ENCODE measurements around the gene COMMD7.
"Not testable (repeated sequence)": the region's sequence is repeated elsewhere in the genome, so short reads cannot be mapped to it uniquely, and the experiment has no call there.

Gene COMMD7

DNA sequence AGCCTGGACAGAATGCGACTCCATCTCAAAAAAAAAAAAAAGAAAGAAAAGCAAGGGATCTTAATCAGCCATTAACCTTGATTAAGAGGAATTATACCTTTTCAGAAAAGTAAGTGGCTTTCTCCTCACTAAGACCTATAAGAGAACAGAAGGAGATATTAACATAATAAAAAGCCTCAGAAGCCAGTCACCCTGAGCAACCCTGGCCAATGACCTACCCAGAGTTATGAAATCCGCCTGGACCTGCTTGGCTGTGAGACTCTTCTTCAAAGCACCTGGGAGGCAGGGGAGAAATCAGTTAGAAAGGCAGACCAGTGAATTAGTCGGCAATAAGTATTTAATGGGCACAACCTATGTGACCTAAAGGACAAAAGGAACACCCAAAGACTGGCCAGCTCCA lies 36.8 kb downstream of the COMMD7 start:
- Histone ChIP-seq H2BK5ac (ENCODE audit: low read length) (no peak overlapping the region), H3K4me2 (ENCODE audit: low read length) (no peak overlapping the region), H3K79me2 (ENCODE audit: control insufficient read depth, insufficient read depth, low read length) (no peaks in the 10 kb centered on the region), H3K9ac (ENCODE audit: low read length) (no peak overlapping the region), H2BK120ac (ENCODE audit: low read depth, low read length) (no peak overlapping the region), H3K27ac (ENCODE audit: low read depth, low read length) (no peak overlapping the region), H2BK15ac (replicated peaks; ENCODE audit: low read depth) (no peak overlapping the region), H3K56ac (ENCODE audit: low read length) (no peak overlapping the region), H4K8ac (ENCODE audit: low read depth, low read length) (no peak overlapping the region), H3K36me3 (ENCODE audit: control insufficient read depth, insufficient read depth, low read length) (peaks cover 4% of the 10 kb centered on the region), H3K4me1 (ENCODE audit: control insufficient read depth, low read depth, low read length) (peaks cover 3% of the 10 kb centered on the region), H3K4me3 (ENCODE audit: low read length) (no peak overlapping the region), H3K4ac (ENCODE audit: low read depth, low read length) (no peak overlapping the region), H4K5ac (ENCODE audit: low read length) (no peak overlapping the region), H2AK5ac (ENCODE audit: low read length) (no peak overlapping the region), H3K79me1 (ENCODE audit: low read length) (no peaks in the 10 kb centered on the region), H3K23ac (ENCODE audit: low read length) (no peak overlapping the region), H3K18ac (ENCODE audit: low read length) (no peak overlapping the region), H3K27me3 (ENCODE audit: insufficient read depth, low read length, poor library complexity) (no peaks in the 10 kb centered on the region)
- no CpG with 5 or more reads among the region's 3 CpGs for WGBS (ENCODE audit: extremely low coverage, insufficient coverage, low lambda C conversion rate)
- no peak for DNase-seq

DNA sequence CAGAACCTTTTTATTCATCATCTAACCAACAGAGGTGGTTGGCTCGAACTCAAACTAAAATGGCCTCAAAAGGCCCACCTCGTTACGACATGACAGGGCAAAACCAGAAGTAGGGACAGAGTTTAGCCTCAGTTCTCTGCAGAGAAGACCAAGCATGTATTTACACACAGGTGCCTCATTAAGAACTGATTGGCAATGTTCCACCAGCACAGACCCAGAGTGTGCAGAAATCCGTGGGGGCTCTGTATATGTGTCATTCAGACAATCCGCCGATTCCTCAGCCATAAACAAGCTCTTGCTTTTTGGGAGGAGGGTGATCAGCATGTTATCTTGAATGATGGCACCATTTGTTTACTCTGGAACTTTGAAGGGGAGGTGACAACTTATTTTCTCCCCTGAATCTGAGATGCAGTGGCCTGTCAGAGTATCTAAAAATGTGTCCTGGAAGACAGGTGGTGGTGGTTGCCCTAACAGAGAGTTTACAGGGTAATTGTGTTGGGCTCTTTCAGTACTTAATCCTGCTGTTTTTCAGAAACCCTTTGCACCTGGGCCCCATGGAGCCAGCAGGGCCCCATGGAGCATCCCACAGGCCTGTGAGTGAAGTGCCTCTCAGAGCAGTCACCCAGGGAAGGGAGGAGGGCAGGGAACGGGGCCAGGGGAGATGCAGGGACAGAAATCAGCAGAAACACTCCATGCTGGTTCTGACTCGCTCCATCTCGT lies 40.4 kb downstream of the COMMD7 start:
- no peak overlapping the region for H2AK5ac ChIP-seq (ENCODE audit: low read length)
- no peak for DNase-seq

DNA sequence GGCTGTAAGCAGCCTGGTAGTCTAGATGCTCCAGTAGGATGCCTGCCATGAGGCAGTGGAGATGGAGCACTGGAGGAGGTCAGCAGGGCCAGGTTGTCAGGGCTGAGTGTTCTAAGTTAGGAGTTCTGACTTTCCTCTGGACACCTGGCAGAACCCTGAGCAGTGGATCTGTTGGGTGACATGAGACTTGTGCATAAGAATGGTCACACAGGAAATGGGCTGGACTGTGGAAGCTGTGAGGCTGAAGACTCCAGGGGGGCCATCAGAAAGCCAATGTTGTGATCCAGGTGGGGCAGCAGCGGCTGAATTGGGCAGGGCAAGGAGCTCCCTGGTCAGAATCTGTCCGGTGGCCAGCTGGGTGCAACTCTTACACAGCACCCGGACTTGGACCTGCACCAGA lies 45.7 kb downstream of the COMMD7 start:
- H3K56ac ChIP-seq (ENCODE audit: low read length) = no peak overlapping the region
- H2BK15ac ChIP-seq (replicated peaks; ENCODE audit: low read depth) = no peak overlapping the region
- no peak overlapping the region for H2AK5ac ChIP-seq (ENCODE audit: low read length)
- H3K79me1 ChIP-seq (ENCODE audit: low read length) = no peaks in the 10 kb centered on the region
- no peaks in the 10 kb centered on the region for H3K79me2 ChIP-seq (ENCODE audit: control insufficient read depth, insufficient read depth, low read length)
- H4K5ac ChIP-seq (ENCODE audit: low read length) = no peak overlapping the region
- no peak for DNase-seq
- no peak overlapping the region for H2BK120ac ChIP-seq (ENCODE audit: low read depth, low read length)
- H3K4me2 ChIP-seq (ENCODE audit: low read length) = no peak overlapping the region
- H3K23ac ChIP-seq (ENCODE audit: low read length) = no peak overlapping the region
- no peaks in the 10 kb centered on the region for H3K4me1 ChIP-seq (ENCODE audit: control insufficient read depth, low read depth, low read length)
- no peak overlapping the region for H3K4me3 ChIP-seq (ENCODE audit: low read length)
- H3K36me3 ChIP-seq (ENCODE audit: control insufficient read depth, insufficient read depth, low read length) = no peaks in the 10 kb centered on the region
- WGBS (ENCODE audit: extremely low coverage, insufficient coverage, low lambda C conversion rate) = no CpG with 5 or more reads among the region's 3 CpGs
- no peak overlapping the region for H3K18ac ChIP-seq (ENCODE audit: low read length)
- H3K9ac ChIP-seq (ENCODE audit: low read length) = no peak overlapping the region
- no peaks in the 10 kb centered on the region for H3K27me3 ChIP-seq (ENCODE audit: insufficient read depth, low read length, poor library complexity)
- no peak overlapping the region for H4K8ac ChIP-seq (ENCODE audit: low read depth, low read length)
- H3K27ac ChIP-seq (ENCODE audit: low read depth, low read length) = no peak overlapping the region
- H3K4ac ChIP-seq (ENCODE audit: low read depth, low read length) = no peak overlapping the region
- no peak overlapping the region for H2BK5ac ChIP-seq (ENCODE audit: low read length)

More for the DNA sequence above, 40.4 kb downstream of the COMMD7 start:
- Histone ChIP-seq H4K8ac (ENCODE audit: low read depth, low read length) (no peak overlapping the region), H3K79me1 (ENCODE audit: low read length) (no peaks in the 10 kb centered on the region), H3K4me2 (ENCODE audit: low read length) (no peak overlapping the region), H3K56ac (ENCODE audit: low read length) (no peak overlapping the region), H3K79me2 (ENCODE audit: control insufficient read depth, insufficient read depth, low read length) (no peaks in the 10 kb centered on the region), H2BK5ac (ENCODE audit: low read length) (no peak overlapping the region), H4K5ac (ENCODE audit: low read length) (no peak overlapping the region), H3K4me1 (ENCODE audit: control insufficient read depth, low read depth, low read length) (no peaks in the 10 kb centered on the region), H2BK15ac (replicated peaks; ENCODE audit: low read depth) (no peak overlapping the region), H3K36me3 (ENCODE audit: control insufficient read depth, insufficient read depth, low read length) (peaks cover 4% of the 10 kb centered on the region), H3K27ac (ENCODE audit: low read depth, low read length) (no peak overlapping the region), H3K4me3 (ENCODE audit: low read length) (no peak overlapping the region), H2BK120ac (ENCODE audit: low read depth, low read length) (no peak overlapping the region), H3K23ac (ENCODE audit: low read length) (no peak overlapping the region), H3K9ac (ENCODE audit: low read length) (no peak overlapping the region), H3K27me3 (ENCODE audit: insufficient read depth, low read length, poor library complexity) (no peaks in the 10 kb centered on the region), H3K4ac (ENCODE audit: low read depth, low read length) (no peak overlapping the region), H3K18ac (ENCODE audit: low read length) (no peak overlapping the region)
- no CpG with 5 or more reads among the region's 9 CpGs for WGBS (ENCODE audit: extremely low coverage, insufficient coverage, low lambda C conversion rate)

DNA sequence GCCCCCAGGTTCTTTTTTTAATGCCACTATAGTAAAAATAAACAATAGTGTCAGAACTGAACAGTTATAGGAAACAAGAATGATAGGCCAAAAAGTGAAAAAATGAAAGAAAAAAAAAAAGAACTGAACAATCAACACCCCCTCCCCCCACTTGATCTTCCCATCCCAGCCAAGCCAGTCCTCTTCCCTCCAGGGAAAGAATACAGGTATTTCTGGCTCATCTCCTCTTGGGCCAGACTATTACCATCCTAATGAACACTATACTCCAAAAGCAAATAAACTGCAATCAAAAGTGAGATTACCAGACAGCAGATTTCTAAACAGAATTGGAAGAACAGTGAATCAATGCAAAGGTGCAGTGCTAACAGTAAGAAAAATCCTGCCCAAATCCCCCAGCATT lies 48.2 kb downstream of the COMMD7 start:
- Histone ChIP-seq H3K23ac (ENCODE audit: low read length) (no peak overlapping the region), H3K79me1 (ENCODE audit: low read length) (no peaks in the 10 kb centered on the region), H2BK15ac (replicated peaks; ENCODE audit: low read depth) (no peak overlapping the region), H2BK120ac (ENCODE audit: low read depth, low read length) (no peak overlapping the region), H3K56ac (ENCODE audit: low read length) (no peak overlapping the region), H3K4ac (ENCODE audit: low read depth, low read length) (no peak overlapping the region), H3K36me3 (ENCODE audit: control insufficient read depth, insufficient read depth, low read length) (no peaks in the 10 kb centered on the region), H4K5ac (ENCODE audit: low read length) (no peak overlapping the region), H3K27me3 (ENCODE audit: insufficient read depth, low read length, poor library complexity) (no peaks in the 10 kb centered on the region), H3K4me3 (ENCODE audit: low read length) (no peak overlapping the region), H2AK5ac (ENCODE audit: low read length) (no peak overlapping the region), H3K79me2 (ENCODE audit: control insufficient read depth, insufficient read depth, low read length) (no peaks in the 10 kb centered on the region), H4K8ac (ENCODE audit: low read depth, low read length) (no peak overlapping the region), H2BK5ac (ENCODE audit: low read length) (no peak overlapping the region), H3K9ac (ENCODE audit: low read length) (no peak overlapping the region), H3K18ac (ENCODE audit: low read length) (no peak overlapping the region), H3K27ac (ENCODE audit: low read depth, low read length) (no peak overlapping the region), H3K4me1 (ENCODE audit: control insufficient read depth, low read depth, low read length) (no peaks in the 10 kb centered on the region), H3K4me2 (ENCODE audit: low read length) (no peak overlapping the region)
- DNase-seq = no peak

DNA sequence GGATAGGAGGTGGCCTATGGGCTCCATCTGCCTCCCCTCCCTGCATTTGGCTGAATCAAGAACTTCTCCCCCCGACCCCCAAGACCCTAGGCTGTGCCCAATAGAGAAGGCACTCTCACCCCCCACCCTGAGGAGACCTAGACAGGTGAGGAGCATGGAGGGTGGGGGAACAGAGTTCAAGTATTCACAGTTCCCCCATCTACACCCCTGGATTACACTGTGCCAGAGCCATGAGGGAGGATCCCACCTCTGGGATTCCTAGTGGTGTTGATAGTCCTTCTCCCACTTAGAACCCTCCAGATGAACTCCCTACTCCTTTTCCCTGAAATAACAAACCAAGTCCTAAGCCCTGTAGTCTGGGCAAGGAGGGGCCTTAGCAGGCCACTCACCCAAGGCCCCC lies 54.3 kb downstream of the COMMD7 start:
- not testable (repeated sequence) for H4K8ac ChIP-seq (ENCODE audit: low read depth, low read length); H3K27me3 ChIP-seq (ENCODE audit: insufficient read depth, low read length, poor library complexity); H3K4me3 ChIP-seq (ENCODE audit: low read length); H2BK5ac ChIP-seq (ENCODE audit: low read length); H3K36me3 ChIP-seq (ENCODE audit: control insufficient read depth, insufficient read depth, low read length); H3K18ac ChIP-seq (ENCODE audit: low read length); H4K5ac ChIP-seq (ENCODE audit: low read length); H3K4ac ChIP-seq (ENCODE audit: low read depth, low read length); H3K4me1 ChIP-seq (ENCODE audit: control insufficient read depth, low read depth, low read length); H2BK15ac ChIP-seq (replicated peaks; ENCODE audit: low read depth); H3K4me2 ChIP-seq (ENCODE audit: low read length); H3K27ac ChIP-seq (ENCODE audit: low read depth, low read length); DNase-seq; H3K56ac ChIP-seq (ENCODE audit: low read length); H2BK120ac ChIP-seq (ENCODE audit: low read depth, low read length); H3K79me2 ChIP-seq (ENCODE audit: control insufficient read depth, insufficient read depth, low read length); H3K79me1 ChIP-seq (ENCODE audit: low read length); H3K9ac ChIP-seq (ENCODE audit: low read length); H2AK5ac ChIP-seq (ENCODE audit: low read length); H3K23ac ChIP-seq (ENCODE audit: low read length)
- WGBS (ENCODE audit: extremely low coverage, insufficient coverage, low lambda C conversion rate) = no CpG with 5 or more reads among the region's 1 CpG

DNA sequence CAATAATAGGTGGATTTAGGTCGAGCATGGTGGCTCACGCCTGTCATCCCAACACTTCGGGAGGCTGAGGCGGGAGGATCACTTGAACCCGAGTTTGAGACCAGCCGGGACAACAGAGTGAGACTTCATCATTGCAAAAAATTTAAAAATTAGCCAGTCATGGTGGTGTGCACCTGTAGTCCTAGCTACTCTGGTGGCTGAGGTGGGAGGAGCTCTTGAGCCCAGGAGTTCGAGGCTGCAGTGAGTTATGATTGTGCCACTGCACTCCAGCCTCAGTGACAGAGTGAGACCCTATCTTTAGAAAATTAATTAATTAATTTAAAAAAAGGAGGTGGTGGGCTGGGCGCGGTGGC lies 56.1 kb downstream of the COMMD7 start:
- no peaks in the 10 kb centered on the region for H3K79me2 ChIP-seq (ENCODE audit: control insufficient read depth, insufficient read depth, low read length)
- no peak overlapping the region for H4K5ac ChIP-seq (ENCODE audit: low read length)
- no peak overlapping the region for H2BK120ac ChIP-seq (ENCODE audit: low read depth, low read length)
- no peaks in the 10 kb centered on the region for H3K36me3 ChIP-seq (ENCODE audit: control insufficient read depth, insufficient read depth, low read length)
- H4K8ac ChIP-seq (ENCODE audit: low read depth, low read length) = no peak overlapping the region
- H3K4me2 ChIP-seq (ENCODE audit: low read length) = no peak overlapping the region
- no peak overlapping the region for H2AK5ac ChIP-seq (ENCODE audit: low read length)
- H3K27me3 ChIP-seq (ENCODE audit: insufficient read depth, low read length, poor library complexity) = no peaks in the 10 kb centered on the region
- H3K56ac ChIP-seq (ENCODE audit: low read length) = no peak overlapping the region
- no peak overlapping the region for H3K4me3 ChIP-seq (ENCODE audit: low read length)
- no peaks in the 10 kb centered on the region for H3K4me1 ChIP-seq (ENCODE audit: control insufficient read depth, low read depth, low read length)
- H2BK15ac ChIP-seq (replicated peaks; ENCODE audit: low read depth) = no peak overlapping the region
- no CpG with 5 or more reads among the region's 9 CpGs for WGBS (ENCODE audit: extremely low coverage, insufficient coverage, low lambda C conversion rate)
- DNase-seq = no peak
- no peak overlapping the region for H3K9ac ChIP-seq (ENCODE audit: low read length)
- H3K23ac ChIP-seq (ENCODE audit: low read length) = no peak overlapping the region
- no peak overlapping the region for H2BK5ac ChIP-seq (ENCODE audit: low read length)
- no peak overlapping the region for H3K4ac ChIP-seq (ENCODE audit: low read depth, low read length)
- H3K27ac ChIP-seq (ENCODE audit: low read depth, low read length) = no peak overlapping the region
- H3K18ac ChIP-seq (ENCODE audit: low read length) = no peak overlapping the region
- no peaks in the 10 kb centered on the region for H3K79me1 ChIP-seq (ENCODE audit: low read length)

All from mesendoderm (in vitro differentiated cells).